Measurements from ENCODE around the gene TNRC6A. TPM values are rescaled to one million over a fixed set of nuclear protein-coding genes. Genes with fewer than 3 reads are reported as not detected.

TNRC6A gene
- total and polyA plus RNA-seq, 4 donors: 9.3 to 42.3 (median 22.9) TPM

DNA sequence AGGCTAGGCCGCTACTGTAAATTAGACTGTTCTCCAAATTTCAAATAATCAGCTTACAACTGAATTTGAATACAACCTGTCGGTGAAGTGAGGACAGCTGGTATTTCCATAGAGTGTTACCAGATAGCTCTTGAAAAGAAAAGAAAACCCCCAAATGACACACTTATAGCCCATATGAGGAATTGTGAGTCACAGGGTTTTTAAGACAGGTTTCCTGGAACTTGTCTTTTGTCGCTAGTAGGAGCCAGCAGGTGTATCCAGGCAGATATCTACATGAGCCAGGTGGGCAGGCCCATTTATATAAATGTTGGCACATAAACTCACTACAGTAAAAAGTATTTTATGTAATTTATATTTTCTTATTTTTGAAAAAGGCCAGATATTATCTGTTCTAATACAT is 24.0 kb downstream of the TNRC6A start (continued):
- no peak for TF ChIP-seq ZBTB33 (IDR thresholded peaks at IDR 0.05)

DNA sequence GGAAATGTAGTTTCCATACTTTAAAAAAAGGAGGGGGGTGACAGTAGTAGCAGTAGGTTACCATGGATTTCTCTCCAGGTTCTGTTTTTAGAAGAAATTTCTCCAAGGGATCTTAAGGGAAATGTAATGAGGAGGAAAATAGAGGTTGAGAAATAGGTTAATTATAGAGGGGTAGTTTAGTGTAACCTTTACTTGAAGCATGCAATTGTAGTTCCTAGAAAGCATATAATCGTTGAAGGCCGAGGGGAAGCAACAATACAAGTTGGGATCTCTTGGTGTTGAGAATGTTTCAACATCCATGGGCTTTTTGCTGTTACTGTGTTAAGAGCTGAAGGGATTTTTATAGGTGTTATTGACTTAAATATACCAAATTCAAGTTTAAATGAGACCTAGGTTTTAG is 25.1 kb downstream of the TNRC6A start:
- H3K4me1 ChIP-seq (ENCODE audit: control insufficient read depth in 4 of 4, insufficient read depth in 4 of 4, low read length in 3 of 4): peaks cover 0 to 10% (median 3%) of the 10 kb centered on the region in 4 donors

GRCh38 chr16:24755201-24755874 is 25.9 kb downstream of the TNRC6A start:
- 93% methylated on average over 3 of the region's 3 CpGs for WGBS
- Histone ChIP-seq H3K4me1 (ENCODE audit: control insufficient read depth in 4 of 4, insufficient read depth in 4 of 4, low read length in 3 of 4) (peaks cover 0 to 5% (median 3%) of the 10 kb centered on the region in 4 donors), H3K4me3 (ENCODE audit: low read depth in 1 of 3, low read length in 3 of 3) (no peak overlapping the region), H3K9me3 (ENCODE audit: control insufficient read depth in 4 of 4, low read length in 3 of 4) (no peaks in the 10 kb centered on the region), H3K27ac (ENCODE audit: low read depth in 1 of 2, low read length in 2 of 2) (no peak overlapping the region), H3K9ac (ENCODE audit: low read depth in 1 of 2, low read length in 2 of 2) (no peak overlapping the region), H3K27me3 (ENCODE audit: control insufficient read depth in 4 of 4, insufficient read depth in 4 of 4, low read length in 3 of 4) (no peaks in the 10 kb centered on the region), H3K36me3 (ENCODE audit: control insufficient read depth in 4 of 4, insufficient read depth in 3 of 4, low read depth in 1 of 4, low read length in 3 of 4) (peaks cover 0 to 13% (median 5%) of the 10 kb centered on the region in 4 donors)
- no peak for DNase-seq (ENCODE audit: low spot score)
- TF ChIP-seq JUND (IDR thresholded peaks at IDR 0.05) (no peak), FOXA2 (IDR thresholded peaks at IDR 0.05) (no peak), TAF1 (conservative IDR thresholded peaks at IDR 0.05) (no peak), HNF4A (conservative IDR thresholded peaks at IDR 0.05) (no peak), EGR1 (IDR thresholded peaks at IDR 0.05; ENCODE audit: low read depth in 2 of 2) (no peak), ATF3 (IDR thresholded peaks at IDR 0.05) (no peak), ZBTB33 (IDR thresholded peaks at IDR 0.05) (no peak), MAX (IDR thresholded peaks at IDR 0.05) (no peak), FOXA1 (IDR thresholded peaks at IDR 0.05) (no peak), GABPA (IDR thresholded peaks at IDR 0.05 in 1 of 2, conservative IDR thresholded peaks at IDR 0.05 in 1 of 2) (no peak), NR2F2 (IDR thresholded peaks at IDR 0.05) (no peak), RXRA (IDR thresholded peaks at IDR 0.05) (no peak), SP1 (IDR thresholded peaks at IDR 0.05) (no peak), YY1 (IDR thresholded peaks at IDR 0.05) (no peak), RAD21 (IDR thresholded peaks at IDR 0.05) (no peak)
- TF ChIP-seq, protein P1, sequence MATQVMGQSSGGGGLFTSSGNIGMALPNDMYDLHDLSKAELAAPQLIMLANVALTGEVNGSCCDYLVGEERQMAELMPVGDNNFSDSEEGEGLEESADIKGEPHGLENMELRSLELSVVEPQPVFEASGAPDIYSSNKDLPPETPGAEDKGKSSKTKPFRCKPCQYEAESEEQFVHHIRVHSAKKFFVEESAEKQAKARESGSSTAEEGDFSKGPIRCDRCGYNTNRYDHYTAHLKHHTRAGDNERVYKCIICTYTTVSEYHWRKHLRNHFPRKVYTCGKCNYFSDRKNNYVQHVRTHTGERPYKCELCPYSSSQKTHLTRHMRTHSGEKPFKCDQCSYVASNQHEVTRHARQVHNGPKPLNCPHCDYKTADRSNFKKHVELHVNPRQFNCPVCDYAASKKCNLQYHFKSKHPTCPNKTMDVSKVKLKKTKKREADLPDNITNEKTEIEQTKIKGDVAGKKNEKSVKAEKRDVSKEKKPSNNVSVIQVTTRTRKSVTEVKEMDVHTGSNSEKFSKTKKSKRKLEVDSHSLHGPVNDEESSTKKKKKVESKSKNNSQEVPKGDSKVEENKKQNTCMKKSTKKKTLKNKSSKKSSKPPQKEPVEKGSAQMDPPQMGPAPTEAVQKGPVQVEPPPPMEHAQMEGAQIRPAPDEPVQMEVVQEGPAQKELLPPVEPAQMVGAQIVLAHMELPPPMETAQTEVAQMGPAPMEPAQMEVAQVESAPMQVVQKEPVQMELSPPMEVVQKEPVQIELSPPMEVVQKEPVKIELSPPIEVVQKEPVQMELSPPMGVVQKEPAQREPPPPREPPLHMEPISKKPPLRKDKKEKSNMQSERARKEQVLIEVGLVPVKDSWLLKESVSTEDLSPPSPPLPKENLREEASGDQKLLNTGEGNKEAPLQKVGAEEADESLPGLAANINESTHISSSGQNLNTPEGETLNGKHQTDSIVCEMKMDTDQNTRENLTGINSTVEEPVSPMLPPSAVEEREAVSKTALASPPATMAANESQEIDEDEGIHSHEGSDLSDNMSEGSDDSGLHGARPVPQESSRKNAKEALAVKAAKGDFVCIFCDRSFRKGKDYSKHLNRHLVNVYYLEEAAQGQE (IDR thresholded peaks at IDR 0.05): no peak

More for the DNA sequence above, 25.1 kb downstream of the TNRC6A start:
- Histone ChIP-seq H3K27ac (ENCODE audit: low read depth in 1 of 2, low read length in 2 of 2) (no peak overlapping the region), H3K36me3 (ENCODE audit: control insufficient read depth in 4 of 4, insufficient read depth in 3 of 4, low read depth in 1 of 4, low read length in 3 of 4) (peaks cover 0 to 9% (median 4%) of the 10 kb centered on the region in 4 donors), H3K27me3 (ENCODE audit: control insufficient read depth in 4 of 4, insufficient read depth in 4 of 4, low read length in 3 of 4) (no peaks in the 10 kb centered on the region), H3K9me3 (ENCODE audit: control insufficient read depth in 4 of 4, low read length in 3 of 4) (no peaks in the 10 kb centered on the region), H3K9ac (ENCODE audit: low read depth in 1 of 2, low read length in 2 of 2) (no peak overlapping the region), H3K4me3 (ENCODE audit: low read depth in 1 of 3, low read length in 3 of 3) (no peak overlapping the region)
- WGBS: 93% methylated on average over 2 of the region's 2 CpGs
- DNase-seq (ENCODE audit: low spot score): no peak
- TF ChIP-seq, protein P2, sequence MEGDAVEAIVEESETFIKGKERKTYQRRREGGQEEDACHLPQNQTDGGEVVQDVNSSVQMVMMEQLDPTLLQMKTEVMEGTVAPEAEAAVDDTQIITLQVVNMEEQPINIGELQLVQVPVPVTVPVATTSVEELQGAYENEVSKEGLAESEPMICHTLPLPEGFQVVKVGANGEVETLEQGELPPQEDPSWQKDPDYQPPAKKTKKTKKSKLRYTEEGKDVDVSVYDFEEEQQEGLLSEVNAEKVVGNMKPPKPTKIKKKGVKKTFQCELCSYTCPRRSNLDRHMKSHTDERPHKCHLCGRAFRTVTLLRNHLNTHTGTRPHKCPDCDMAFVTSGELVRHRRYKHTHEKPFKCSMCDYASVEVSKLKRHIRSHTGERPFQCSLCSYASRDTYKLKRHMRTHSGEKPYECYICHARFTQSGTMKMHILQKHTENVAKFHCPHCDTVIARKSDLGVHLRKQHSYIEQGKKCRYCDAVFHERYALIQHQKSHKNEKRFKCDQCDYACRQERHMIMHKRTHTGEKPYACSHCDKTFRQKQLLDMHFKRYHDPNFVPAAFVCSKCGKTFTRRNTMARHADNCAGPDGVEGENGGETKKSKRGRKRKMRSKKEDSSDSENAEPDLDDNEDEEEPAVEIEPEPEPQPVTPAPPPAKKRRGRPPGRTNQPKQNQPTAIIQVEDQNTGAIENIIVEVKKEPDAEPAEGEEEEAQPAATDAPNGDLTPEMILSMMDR (IDR thresholded peaks at IDR 0.05; ENCODE audit: low read depth, low read length, missing input control): no peak
- TF ChIP-seq FOXA2 (IDR thresholded peaks at IDR 0.05) (no peak), YY1 (IDR thresholded peaks at IDR 0.05) (no peak)

All from liver (tissue), 9 donors.